Stimulated activated CD4-positive, alpha-beta T cell treated with anti-CD3 and anti-CD28 coated beads, Interleukin-1b, Interleukin-23, amount 100 ng/mL, for 4 hours (primary cell): ENCODE data around the gene ZC3H14.
"Not testable (repeated sequence)": the region's sequence is repeated elsewhere in the genome, so short reads cannot be mapped to it uniquely, and the experiment has no call there.

ENCODE experiments used
- DNase-seq, 2 donors: peaks; one replicate each; pipeline ENCODE4 v3.0.0-alpha.2; 2020; ENCODE audit warnings: low read depth in 2 of 2

The ZC3H14 gene, protein sequence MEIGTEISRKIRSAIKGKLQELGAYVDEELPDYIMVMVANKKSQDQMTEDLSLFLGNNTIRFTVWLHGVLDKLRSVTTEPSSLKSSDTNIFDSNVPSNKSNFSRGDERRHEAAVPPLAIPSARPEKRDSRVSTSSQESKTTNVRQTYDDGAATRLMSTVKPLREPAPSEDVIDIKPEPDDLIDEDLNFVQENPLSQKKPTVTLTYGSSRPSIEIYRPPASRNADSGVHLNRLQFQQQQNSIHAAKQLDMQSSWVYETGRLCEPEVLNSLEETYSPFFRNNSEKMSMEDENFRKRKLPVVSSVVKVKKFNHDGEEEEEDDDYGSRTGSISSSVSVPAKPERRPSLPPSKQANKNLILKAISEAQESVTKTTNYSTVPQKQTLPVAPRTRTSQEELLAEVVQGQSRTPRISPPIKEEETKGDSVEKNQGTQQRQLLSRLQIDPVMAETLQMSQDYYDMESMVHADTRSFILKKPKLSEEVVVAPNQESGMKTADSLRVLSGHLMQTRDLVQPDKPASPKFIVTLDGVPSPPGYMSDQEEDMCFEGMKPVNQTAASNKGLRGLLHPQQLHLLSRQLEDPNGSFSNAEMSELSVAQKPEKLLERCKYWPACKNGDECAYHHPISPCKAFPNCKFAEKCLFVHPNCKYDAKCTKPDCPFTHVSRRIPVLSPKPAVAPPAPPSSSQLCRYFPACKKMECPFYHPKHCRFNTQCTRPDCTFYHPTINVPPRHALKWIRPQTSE

DNA sequence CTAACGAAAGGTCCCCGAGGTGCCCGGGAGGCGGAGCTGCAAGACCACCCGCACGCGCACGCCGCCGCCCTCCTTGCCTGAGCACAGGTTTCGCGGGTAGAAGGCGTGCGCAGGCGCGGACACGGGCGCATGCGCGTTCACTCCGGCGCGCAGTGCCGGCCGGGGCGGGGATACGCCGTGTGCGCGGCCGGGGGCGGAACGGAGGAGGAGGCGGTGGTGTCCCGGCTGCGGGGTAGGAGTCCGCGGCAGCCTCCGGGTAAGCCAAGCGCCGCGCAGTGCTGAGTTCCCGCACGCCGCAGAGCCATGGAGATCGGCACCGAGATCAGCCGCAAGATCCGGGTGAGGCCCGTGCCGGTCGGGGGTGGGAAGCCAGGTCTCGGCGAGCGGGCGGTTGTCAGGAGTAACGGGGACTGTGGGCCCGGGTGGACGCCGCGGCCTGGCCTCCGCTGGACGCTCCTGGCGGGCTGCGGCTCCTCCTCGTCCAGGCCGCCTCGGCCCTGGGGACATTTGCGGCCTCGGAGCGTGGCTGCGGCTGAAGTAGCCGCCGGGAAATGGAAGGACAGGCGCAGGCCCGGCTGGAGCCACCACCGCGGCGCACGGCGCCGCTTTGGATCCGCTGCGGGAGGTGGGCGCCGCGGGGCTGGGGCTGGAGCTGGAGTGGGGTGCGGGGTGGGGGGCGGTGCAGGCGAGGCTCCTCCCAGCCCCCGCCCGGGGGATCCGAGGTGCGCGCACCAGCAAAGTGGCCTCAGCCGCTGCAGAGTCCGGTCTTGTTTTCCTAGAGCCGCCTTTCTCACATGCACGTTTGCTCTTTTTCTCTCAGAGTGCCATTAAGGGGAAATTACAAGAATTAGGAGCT is at the start of gene ZC3H14:
ZC3H14 (plus strand) TSS at position 207 of the 856 bp plus-strand sequence; CDS start at position 304, 97 bp downstream.
- DNase-seq, result peak; percentile 84 to 85

DNA sequence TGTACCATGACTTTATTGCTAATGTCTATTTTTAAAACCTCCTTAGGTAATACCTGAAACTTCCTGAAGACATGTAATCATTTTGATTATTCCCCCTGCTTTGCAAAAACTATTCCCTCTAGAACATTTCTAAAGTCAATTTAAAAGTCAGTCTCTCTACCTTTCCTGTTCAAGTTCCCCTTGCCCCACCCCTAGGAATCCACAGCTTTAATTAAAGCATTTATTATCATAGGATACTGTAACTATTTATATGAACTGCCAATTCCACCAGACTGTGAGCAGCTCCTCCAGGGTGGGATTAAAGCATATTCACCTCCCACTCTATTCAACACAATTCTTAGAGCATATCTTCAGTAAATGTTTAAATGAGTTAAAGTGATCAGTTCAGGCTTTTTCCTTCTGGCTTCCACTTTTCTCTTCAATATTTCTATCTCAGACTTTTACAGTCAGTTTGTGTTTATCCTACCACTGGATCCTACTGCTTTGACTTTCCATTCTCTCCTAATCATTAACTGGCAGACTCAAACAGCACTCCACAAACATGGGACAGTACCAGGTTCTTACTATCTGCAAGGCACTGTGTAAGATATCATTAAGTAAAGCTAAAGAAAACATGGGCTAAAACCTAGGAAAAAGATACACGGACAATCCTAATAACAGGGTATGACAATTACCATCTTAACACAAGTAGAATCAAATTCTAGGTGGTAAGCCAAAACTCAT is 47.2 kb upstream of the ZC3H14 start:
- DNase-seq, result no peak

DNA sequence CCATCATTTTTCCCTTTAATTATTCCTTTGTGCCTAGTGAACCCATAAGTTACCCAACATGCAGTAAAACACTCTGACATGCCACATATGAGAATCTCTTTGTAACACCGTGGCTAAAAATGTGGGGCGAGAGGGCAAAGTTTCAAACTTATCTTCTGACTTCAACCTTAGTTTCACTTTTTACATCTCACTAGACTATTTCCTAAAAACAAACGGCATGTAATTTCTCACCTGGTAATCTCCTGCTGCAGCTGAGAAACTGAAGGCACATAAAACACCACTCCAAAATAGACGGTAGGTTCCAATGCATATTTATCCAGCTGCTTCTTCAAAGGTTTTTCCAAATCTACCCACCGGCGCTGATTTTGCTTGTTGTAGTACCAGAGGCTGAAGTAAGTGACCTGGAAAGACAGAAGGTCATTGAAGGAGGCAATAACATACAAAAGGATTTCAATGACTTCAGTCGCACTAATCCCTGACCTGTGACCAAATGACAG is 45.9 kb upstream of the ZC3H14 start:
- no peak for DNase-seq

DNA sequence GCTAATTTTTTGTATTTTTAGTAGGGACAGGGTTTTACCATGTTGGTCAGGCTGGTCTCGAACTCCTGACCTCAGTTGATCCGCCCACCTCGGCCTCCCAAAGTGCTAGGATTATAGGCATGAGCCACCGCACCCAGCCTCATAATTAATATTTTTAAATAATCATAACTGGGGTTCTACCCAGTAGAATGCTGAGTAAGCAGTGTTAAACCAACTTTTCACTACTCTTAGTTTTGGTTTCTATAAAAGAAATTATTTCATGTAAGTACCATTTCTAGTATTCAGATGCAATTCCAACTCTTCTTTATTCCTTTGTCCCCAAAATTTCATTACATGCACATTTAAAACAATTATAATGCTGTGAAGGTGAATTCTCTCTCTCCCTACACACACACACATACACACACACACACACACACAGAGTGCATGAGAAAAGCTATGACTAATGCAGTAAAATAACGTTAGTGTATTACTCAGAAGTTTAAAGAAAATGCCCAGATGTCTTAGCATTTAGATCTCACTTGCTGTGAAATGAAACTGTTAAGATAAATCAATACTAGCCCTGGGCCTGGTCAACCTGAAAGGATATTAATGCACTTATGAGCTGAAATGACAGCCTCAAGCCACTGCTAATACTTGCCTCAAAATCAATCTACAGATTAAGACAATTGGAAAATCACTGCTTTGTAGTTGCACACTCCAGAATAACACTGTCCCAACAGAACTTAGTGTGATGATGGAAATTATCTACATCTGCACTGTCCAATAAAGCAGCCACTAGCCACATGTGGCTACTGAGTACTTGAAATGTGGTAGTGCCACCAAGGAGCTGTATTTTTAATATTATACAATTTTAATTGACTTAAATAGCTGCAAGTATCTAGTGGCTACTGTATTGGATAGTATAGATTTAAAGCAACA is 44.0 kb upstream of the ZC3H14 start:
- no peak for DNase-seq

DNA sequence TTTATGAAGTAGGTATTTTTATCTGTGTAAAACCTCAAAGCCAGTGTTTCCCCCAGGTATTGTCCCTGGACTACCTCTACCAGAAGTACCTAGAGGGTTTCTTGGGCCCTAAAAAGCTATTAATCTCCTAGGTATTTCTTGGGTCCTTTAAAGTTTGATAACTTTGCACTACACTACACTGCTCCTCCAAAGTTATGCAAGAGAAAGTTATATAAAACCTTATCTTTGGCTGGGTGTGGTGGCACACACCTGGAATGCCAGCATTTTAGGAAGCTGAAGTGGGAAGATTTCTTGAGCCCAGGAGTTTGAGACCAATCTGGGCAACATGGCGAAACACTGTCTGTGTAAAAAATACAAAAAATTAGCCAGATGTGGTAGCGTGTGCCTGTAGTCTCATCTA is 42.9 kb upstream of the ZC3H14 start:
- no peak for DNase-seq

DNA sequence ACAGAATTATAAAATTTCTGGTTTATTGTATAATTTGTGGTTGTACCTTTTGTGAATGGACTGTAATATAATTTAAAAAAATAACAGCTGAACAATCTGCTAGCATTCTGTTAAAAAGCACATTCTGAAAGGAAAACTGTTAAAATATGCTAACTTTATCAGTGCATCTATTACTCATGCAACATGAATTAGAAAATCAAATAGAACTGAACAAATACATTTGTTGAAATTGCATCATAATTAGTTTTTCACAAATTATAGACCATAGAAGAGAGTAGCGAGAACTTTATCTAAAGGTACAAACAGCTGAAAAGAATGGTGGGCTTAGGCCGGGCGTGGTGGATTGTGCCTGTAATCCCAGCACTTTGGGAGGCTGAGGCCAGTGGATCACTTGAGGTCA is 41.0 kb upstream of the ZC3H14 start:
- DNase-seq, result no peak

DNA sequence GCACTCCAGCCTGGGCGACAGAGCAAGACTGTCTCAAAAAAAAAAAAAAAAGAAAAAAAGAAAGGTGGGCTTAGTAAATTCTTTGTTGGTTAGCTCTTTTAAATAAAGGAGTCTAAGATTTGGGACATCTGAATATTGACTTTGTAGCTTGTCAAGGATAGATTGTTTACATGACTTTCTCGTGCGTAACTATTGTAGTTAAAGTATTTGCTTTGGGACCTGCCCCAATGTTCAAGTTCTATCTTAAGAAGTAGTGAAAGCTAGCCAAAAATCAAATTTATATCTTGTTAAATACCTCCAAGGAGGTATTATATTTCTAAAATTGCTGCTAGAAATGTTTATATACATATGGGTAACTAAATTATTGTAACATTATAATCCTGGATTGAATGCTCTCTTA is 40.4 kb upstream of the ZC3H14 start:
- no peak for DNase-seq

DNA sequence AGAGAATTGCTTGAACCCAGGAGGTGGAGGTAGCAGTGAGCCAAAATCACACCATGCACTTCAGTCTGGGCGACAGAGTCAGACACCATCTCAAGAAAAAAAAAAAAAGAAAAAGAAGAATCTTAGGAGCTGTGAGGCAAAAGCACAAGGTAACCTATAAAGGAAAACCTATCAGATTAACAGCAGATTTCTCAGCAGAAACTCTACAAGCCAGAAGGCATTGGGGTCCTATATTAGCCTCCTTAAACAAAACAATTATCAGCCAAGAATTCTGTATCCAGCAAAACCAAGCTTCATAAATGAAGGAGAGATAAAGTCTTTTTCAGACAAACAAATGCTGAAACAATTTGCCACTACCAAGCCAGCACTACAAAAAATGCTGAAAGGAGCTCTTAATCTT is 32.9 kb upstream of the ZC3H14 start:
- not testable (repeated sequence) for DNase-seq

DNA sequence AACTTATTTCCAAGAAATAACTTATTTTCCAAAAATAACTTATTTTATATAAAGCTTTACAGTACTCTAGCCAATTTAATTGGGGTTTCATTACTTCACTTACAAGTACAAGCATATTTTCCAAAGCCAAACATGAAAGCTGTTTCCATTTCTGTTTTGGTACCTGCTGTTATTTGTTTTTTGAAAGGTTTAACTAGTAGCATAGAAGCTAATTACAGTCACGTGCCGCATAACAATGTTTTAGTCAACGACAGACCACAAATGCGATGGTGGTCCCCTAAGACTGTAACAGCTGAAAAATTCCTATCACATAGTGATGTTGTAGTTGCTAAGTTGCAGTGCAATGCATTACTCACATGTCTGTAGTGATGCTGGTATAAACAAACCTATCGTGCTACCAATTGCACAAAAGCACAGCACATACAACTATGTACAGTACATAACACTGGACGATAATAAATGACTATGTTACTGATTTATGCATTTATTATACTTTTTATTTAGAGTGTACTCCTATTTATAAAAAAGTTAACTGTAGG is 29.7 kb upstream of the ZC3H14 start:
- no peak for DNase-seq

DNA sequence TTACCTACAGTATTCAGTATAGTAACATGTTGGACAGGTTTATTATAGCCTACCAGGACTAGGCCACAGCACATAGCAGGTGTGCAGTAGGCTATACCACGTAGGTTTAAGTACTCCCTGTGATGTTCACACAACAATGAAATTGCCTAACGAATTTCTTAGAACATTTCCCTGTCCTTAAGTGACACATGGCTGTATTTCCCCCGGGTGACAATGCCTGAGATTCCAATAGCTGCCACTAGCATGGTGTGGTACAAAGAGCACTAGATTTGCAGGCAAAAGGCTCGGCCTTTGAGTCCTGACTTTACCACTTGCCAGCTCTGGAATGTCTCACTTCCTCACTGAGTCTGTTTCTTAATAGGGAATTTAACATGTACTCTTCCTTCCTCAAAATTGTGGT is 27.7 kb upstream of the ZC3H14 start:
- no peak for DNase-seq

DNA sequence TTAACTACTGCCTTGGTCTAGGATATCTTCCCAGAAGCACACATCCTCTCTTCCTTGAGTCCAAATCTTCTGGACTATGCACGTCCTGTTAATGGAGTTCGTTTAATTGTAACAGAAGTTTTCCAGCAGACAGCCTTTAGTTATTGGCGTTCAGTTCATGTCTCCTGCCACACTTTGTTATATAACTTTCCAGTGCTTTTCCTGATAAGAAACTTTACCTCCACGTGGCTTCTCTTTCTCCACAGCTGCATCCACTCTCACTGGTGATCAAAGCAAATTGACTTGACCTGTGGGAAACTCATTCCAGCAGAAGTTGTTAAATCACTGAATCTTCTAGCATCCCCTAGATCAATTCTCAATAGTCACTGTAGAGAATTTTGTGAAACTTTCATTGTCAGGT is 27.0 kb upstream of the ZC3H14 start:
- no peak for DNase-seq

DNA sequence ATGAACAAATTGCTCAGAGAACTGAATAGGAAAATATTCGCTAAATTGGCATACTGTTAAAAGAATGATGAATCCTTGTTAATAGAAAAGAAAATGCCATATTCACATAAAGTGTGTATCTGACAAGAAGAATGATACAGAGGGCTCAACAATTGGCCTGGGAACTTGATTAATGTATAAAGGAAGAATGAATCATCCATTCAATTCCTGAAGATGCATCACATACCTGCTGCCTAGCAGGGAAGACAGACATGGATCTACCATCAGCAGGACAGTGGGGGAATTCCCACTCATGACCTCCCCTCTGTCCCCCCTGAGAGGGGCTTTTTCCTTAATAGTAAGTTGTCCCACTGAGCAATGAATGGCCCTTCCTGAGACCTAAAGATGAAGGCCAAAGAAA is 21.5 kb upstream of the ZC3H14 start:
- no peak for DNase-seq

DNA sequence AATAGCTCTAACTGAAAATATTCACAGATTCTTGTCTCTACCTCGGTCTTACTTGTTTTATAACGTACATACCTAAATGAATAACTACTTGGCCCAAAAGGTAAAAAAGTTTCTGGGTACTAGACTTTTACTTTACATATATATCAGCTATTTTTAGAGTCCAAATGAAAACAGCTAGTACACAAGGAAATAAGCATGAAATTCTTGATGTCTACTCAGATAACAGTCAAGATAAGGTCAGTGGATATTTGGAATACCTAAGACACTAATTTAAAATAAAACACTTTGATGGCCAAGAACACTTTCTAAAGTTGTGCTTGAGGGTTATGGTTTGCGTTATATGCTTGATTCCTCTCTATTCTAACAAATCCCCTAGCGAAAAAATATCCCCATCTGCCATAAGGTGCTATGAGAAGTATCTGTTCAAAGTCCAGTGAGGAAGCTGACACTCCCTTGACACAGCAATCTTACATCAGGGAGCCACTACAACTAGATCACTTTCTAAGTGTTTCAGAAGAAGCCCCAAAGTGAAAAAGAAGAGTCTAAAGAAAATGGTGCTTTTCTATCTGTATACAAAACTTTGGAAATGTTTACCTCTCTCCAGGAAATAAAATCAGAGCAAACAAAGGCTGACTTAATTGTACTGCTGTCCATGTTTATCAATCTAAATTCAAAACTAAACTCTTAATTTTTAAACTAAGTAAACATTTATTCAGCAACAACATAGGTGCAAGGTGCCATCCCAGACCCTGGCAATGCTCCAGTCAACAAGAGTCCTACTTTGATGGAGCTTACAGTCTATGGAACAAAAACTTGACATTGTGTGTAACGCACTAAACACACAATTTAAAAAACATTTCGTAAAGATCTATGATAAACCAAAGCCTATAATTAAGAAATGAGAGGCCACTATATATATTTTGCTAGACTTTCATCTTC is 19.7 kb upstream of the ZC3H14 start:
- DNase-seq, result no peak

DNA sequence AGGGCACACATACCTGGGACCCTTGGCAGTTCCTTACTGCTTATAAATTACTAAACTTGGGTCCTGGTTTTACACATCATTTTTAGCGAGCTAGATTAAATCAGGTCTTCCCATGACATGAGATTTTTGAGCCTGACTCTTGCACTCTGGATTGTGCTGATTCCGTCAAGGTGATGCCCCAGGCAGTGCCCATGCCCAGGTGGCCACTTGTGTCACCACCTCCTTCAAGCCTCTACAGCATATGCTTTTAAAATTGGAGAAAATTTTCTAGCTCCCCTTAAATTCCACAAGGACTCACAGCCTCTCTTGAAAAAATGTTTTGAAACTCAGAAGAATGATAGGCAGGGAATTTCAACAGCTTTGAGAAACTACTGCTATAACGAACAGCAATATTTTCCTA is 17.6 kb upstream of the ZC3H14 start:
- no peak for DNase-seq

DNA sequence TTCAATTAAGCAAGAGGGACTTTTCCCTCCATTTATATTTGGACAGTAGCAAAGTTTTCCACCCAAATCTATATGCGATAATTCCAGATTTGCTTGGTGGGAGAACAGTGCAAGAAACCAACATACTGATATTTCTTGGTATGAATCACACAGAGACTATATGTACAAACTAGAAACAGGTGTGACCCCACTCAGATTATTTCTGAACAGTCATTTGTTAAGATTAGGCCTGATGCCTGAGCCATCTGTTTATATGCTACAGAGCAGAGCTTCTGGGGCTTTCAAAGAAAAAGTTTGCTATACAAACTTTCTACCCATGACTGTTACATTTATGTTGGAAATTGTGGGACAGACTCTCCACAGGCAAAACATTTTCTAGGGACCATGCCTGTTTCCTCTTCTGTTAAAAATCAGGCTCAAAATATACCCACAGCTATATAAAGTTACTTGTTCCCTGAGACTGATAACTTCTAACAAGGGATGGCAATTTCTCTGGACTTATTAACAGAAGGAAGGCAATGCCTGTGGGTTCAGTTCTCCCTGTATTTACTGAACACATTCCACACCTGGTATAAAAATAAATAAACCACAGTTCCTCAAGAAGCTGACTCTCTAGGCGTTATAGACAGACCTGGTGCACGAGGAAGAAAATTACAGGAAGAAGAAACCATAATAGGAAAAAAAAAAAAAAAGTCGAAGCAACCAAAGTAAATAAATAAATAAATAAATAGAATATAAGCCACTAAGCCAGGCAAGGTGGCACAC is 16.0 kb upstream of the ZC3H14 start:
- no peak for DNase-seq

DNA sequence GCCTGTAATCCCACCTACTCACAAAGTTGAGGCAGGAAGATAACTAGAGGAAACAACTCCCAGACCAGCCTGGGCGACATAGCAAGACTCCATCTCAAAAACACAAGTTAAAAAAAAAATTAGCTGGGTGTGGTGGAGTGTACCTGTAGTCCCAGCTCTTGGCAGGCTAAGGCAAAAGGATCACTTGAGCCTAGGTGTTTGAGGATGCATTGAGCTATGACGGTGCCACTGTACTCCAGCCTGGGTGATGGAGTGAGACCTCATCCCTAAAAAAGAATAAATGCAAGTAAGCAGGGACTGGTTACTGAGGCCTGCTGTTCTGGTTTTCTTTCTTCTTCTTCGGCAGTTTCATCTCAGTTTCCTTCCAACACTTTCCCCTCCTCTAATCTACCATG is 15.5 kb upstream of the ZC3H14 start:
- no peak for DNase-seq

DNA sequence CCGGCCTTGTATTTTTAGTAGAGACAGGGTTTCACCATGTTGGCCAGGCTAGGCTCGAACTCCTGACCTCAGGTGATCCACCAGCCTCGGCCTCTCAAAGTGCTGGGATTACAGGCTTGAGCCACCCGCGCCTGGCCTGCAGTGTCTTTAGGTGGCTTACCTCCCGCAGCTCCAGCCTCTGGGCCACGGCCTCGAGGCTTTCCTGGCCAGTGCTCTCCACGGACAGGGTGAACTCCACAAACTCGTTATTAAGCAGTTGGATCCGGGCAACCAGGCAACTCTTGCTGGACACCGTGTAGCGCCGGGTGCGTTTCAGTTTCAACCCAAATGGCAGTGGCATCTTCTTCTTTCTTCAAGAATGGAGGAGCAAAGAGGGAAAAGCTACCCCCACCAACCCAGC is 12.8 kb upstream of the ZC3H14 start:
- no peak for DNase-seq
